Aorta (tissue), 5 donors: ENCODE data around the gene AKT1S1. TPM values are rescaled to one million over a fixed set of nuclear protein-coding genes. Genes with fewer than 3 reads are reported as not detected.

Experiments used
- ATAC-seq: fragments of 200-7000 bp; cut with Tn5 transposase; one replicate; pipeline ENCODE4 v1.9.1; 2022; ENCODE audit warnings: moderate library complexity; ENCODE audit not compliant: low FRiP score
- DNase-seq, 2 donors: peaks; one replicate each; pipeline ENCODE4 v3.0.0-alpha.2; 2020
- H3K27ac ChIP-seq, 2 donors: one replicate each; pipeline ENCODE4 v1.5.1; 2013; ENCODE audit warnings: low read length in 2 of 2, mild to moderate bottlenecking in 2 of 2, moderate library complexity in 2 of 2, control low read depth in 1 of 2, inconsistent platforms in 1 of 2, low read depth in 1 of 2
- H3K27me3 ChIP-seq, 2 donors: one replicate each; pipeline ENCODE4 v1.6.1; 2013; ENCODE audit warnings: control low read depth in 1 of 2, low read length in 1 of 2, mild to moderate bottlenecking in 1 of 2, moderate library complexity in 1 of 2; ENCODE audit not compliant: insufficient read depth in 2 of 2, control insufficient read depth in 1 of 2
- H3K36me3 ChIP-seq, 2 donors: one replicate each; pipeline ENCODE4 v1.6.1; 2013; ENCODE audit warnings: control low read depth in 1 of 2, low read length in 1 of 2, mild to moderate bottlenecking in 1 of 2; ENCODE audit not compliant: insufficient read depth in 2 of 2, control insufficient read depth in 1 of 2
- H3K4me1 ChIP-seq, 2 donors: one replicate each; pipeline ENCODE4 v1.6.1; 2013; ENCODE audit warnings: low read length in 2 of 2, control low read depth in 1 of 2, mild to moderate bottlenecking in 1 of 2, moderate library complexity in 1 of 2; ENCODE audit not compliant: insufficient read depth in 2 of 2, control insufficient read depth in 1 of 2
- H3K4me3 ChIP-seq, 2 donors: one replicate each; pipeline ENCODE4 v1.5.1; 2013; ENCODE audit warnings: low read length in 2 of 2, control low read depth in 1 of 2, mild to moderate bottlenecking in 1 of 2
- H3K9me3 ChIP-seq: one replicate; pipeline ENCODE4 v1.6.1; 2013; ENCODE audit warnings: mild to moderate bottlenecking, low read length; ENCODE audit not compliant: control insufficient read depth
- WGBS, 2 donors: extraction: QIAGEN DNeasy Blood & Tissue Kit; methylation state at CpG; one replicate each; pipeline ENCODE4 v1.1.7; 2013; 5-methylcytosine and 5-hydroxymethylcytosine counted together
- intact Hi-C, 2 donors: fragments of 100-400 bp; cut with DNase I; formaldehyde crosslinking; loops; one replicate each; pipeline versions ENCODE4 v1.14.2 to v1.15.0; 2022
- polyA plus RNA-seq, 2 donors: library from polyadenylated mRNA; stranded (reverse); fragments of 200-250 nt; gene quantifications; one replicate each; pipeline ENCODE4 v1.2.3, GENCODE V29; 2013
- total RNA-seq, 2 donors: library from RNA; stranded (reverse); fragmentation: NEBNext Ultra II Directional; extraction: Animal tissue kit (Norgen Biotek cat#: 25700); gene quantifications; one replicate each; pipeline ENCODE4 v1.2.1, GENCODE V29; 2021
- donor health status: healthy with polysubstance abuse.
- donor health status: Bipolar disorder and iron deficiency.
- donor health status: DM: no; HTN: no; CAD: no.
- donor health status: DM: no; HTN: no; CAD: no.
- donor health status: DM: yes; HTN: yes; CAD: no.

Gene AKT1S1
- total and polyA plus RNA-seq, 4 donors = 24.4 to 44.6 (median 27.7) TPM

DNA sequence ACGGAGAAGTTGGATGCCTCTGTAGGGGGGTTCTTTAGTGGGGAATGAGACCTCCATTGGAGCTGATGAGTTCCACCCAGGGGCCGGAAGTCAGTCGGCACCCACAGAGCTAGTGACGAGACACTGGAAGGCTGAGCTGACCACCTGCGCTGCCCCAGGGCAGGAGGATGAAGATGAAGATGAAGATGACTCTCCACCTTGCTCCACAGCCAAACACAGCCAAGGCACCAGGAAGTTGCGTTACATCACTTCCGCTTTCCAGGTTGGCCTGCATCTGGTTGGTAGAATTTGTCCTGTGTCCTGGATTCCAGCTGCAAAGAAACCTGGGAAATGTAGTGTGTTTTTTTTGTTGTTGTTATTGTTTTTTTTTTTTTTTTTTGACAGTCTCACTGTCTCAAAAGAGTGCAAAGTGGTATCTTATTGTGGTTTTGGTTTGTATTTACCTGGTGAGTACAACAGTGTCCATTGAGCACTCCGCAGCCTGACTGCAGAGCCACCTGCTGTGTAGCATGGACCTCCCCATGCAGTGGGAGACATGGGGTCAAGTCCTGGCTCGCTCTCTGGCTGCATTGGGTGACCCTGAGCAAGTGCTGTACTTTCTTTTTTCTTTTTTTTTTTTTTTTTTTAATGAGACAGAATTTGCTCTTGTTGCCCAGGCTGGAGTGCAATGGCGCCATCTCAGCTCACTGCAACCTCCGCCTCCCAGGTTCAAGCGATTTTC lies 2.2 kb upstream of the AKT1S1 start:
- no peak for DNase-seq
- no peak for ATAC-seq
- Histone ChIP-seq H3K27me3 (no peaks in the 10 kb centered on the region), H3K9me3 (no peaks in the 10 kb centered on the region), H3K36me3 (peaks cover 3 to 23% of the 10 kb centered on the region in 2 donors), H3K27ac (no peak overlapping the region), H3K4me1 (no peaks in the 10 kb centered on the region), H3K4me3 (no peak overlapping the region)
- intact Hi-C loops = no loop called here
- WGBS, 2 donors = 93 to 94% methylated on average over 12 of the region's 12 CpGs

- no peaks in the 10 kb centered on the region for H3K4me1 ChIP-seq
- H3K36me3 ChIP-seq = peaks cover 2 to 20% of the 10 kb centered on the region in 2 donors
- WGBS, 2 donors = 71 to 77% methylated on average over 9 of the region's 9 CpGs
- DNase-seq = no peak
- no peak overlapping the region for H3K4me3 ChIP-seq
- H3K9me3 ChIP-seq = no peaks in the 10 kb centered on the region
- H3K27me3 ChIP-seq = no peaks in the 10 kb centered on the region
- intact Hi-C loops = no loop called here
- no peak overlapping the region for H3K27ac ChIP-seq
- no peak for ATAC-seq
These were observed 1.6 kb upstream of the AKT1S1 start for GRCh38 chr19:49878744-49879070.

GRCh38 chr19:49877879-49878743 lies 956 bp upstream of the AKT1S1 start:
- intact Hi-C loops = no loop called here
- 4% methylated on average over 30 to 41 of the region's 41 CpGs for WGBS, 2 donors
- Histone ChIP-seq H3K27ac (peak overlapping the region in 1 of 2 donors; percentile 89), H3K9me3 (no peaks in the 10 kb centered on the region), H3K4me1 (no peaks in the 10 kb centered on the region), H3K27me3 (no peaks in the 10 kb centered on the region), H3K36me3 (peaks cover 2 to 17% of the 10 kb centered on the region in 2 donors), H3K4me3 (peak overlapping the region; percentile 27 to 43)
- DNase-seq = peak; percentile 99 to 100
- peak; percentile 88 for ATAC-seq

- peaks cover 0 to 7% of the 10 kb centered on the region in 2 donors for H3K36me3 ChIP-seq
- WGBS, 2 donors = 0% methylated on average over 46 of the region's 46 CpGs
- H3K4me3 ChIP-seq = peak overlapping the region; percentile 65 to 71
- intact Hi-C loops = no loop called here
- no peaks in the 10 kb centered on the region for H3K9me3 ChIP-seq
- H3K27ac ChIP-seq = peak overlapping the region; percentile 33 to 89
- ATAC-seq = peak; percentile 91
- no peaks in the 10 kb centered on the region for H3K4me1 ChIP-seq
- H3K27me3 ChIP-seq = no peaks in the 10 kb centered on the region
- peak; percentile 99 for DNase-seq
These were observed 634 bp downstream of the AKT1S1 start for GRCh38 chr19:49876422-49877019.

DNA sequence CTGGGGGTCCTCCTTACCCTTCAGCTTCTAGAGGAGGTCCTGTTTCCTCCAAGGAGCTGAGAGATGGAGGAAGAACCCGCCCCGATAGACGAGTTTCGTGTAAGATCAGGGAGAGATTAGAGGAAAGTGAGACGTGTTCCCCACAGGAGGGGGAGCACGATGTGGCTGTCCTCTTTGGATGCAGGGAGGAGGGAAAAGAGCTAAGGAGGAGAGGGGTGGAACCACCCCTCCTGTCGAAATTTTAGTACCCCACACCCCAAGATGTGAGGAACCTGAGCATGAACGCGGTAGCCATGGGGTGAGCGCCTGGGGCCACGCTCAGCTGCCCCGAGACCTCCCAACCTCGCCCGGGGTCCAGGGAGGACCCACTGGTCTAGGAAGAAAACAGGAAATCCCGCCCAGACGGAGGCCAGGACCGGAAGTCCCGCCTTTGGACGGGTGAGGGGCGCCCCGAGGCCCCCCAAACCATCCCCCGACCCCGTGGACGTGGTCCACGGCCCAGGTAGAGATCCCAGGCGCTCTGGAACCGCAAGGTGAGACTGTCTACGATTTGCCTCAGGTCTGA lies 1.2 kb downstream of the AKT1S1 start:
- Histone ChIP-seq H3K4me3 (peak overlapping the region; percentile 65 to 71), H3K27ac (peak overlapping the region; percentile 33 to 89), H3K36me3 (peaks cover 0 to 4% of the 10 kb centered on the region in 2 donors), H3K4me1 (no peaks in the 10 kb centered on the region), H3K9me3 (no peaks in the 10 kb centered on the region), H3K27me3 (no peaks in the 10 kb centered on the region)
- peak; percentile 19 for ATAC-seq
- peak; percentile 83 to 91 for DNase-seq
- WGBS, 2 donors = 0 to 1% methylated on average over 28 of the region's 28 CpGs
- intact Hi-C loops = no loop called here

- no peak for ATAC-seq
- Histone ChIP-seq H3K27me3 (no peaks in the 10 kb centered on the region), H3K9me3 (no peaks in the 10 kb centered on the region), H3K27ac (no peak overlapping the region), H3K4me1 (no peaks in the 10 kb centered on the region), H3K4me3 (no peak overlapping the region), H3K36me3 (peaks cover 0 to under 1% of the 10 kb centered on the region in 2 donors)
- no peak for DNase-seq
- WGBS, 2 donors = 87 to 90% methylated on average over 4 of the region's 4 CpGs
- intact Hi-C loops = no loop called here
These were observed 2.0 kb downstream of the AKT1S1 start for GRCh38 chr19:49875177-49875576.

DNA sequence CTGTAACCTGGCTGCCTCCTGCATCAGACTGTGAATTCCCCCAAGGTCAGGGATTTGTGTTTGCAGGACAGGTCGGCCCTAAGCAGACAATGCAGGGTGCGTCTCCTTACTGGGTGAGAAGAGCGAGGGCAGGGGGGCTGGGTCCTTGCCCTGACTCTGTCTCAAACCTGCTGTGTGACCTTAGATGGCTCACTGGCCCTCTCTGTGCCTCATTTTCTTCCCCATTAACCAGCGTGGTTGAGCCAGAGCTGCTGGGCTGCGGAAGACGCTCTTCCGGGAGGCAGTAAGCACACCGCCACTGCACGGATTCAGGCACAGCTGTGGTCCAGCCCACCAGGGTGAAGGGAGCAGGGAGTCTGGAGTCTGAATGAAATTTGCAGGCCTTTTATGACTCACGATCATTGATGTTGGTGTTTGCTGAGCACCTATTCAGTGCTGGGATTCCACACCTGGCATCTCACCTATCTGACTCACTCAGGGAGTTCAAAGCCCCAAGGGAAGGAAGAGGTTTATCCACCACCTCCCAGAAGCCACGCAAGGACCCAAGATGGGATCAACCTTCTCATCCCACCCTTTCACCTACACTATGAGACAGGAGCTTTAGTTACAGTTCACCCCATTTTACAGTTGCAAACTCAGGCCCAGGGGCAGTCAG lies 2.5 kb downstream of the AKT1S1 start:
- no peak overlapping the region for H3K4me3 ChIP-seq
- WGBS, 2 donors = 89 to 91% methylated on average over 11 of the region's 11 CpGs
- H3K36me3 ChIP-seq = no peaks in the 10 kb centered on the region
- DNase-seq (no peak), ATAC-seq (no peak)
- no peak overlapping the region for H3K27ac ChIP-seq
- H3K4me1 ChIP-seq = no peaks in the 10 kb centered on the region
- H3K9me3 ChIP-seq = no peaks in the 10 kb centered on the region
- no peaks in the 10 kb centered on the region for H3K27me3 ChIP-seq
- intact Hi-C loops = no loop called here

DNA sequence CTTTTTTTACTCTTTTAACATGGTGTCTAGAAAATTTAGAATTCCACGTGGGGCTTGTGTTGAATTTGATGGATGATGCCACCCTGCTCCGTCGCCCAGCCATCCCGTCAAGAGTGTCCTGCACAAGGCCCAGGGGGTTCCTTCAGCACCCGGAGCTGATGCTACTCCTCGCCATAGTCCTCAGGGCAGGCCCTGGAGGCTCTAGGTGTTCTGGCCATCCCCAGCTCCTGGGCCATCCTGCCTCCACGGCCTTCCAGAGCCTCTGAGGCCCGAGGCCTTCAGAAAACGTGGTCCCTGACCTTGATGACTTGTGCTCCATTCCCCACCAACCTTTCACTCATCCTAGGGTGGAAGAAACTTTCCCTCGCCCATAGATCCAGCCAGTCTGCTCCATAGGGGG lies 3.3 kb downstream of the AKT1S1 start:
- Histone ChIP-seq H3K27me3 (no peaks in the 10 kb centered on the region), H3K9me3 (no peaks in the 10 kb centered on the region), H3K27ac (no peak overlapping the region), H3K36me3 (no peaks in the 10 kb centered on the region), H3K4me1 (no peaks in the 10 kb centered on the region), H3K4me3 (no peak overlapping the region)
- 84 to 85% methylated on average over 10 of the region's 10 CpGs for WGBS, 2 donors
- ATAC-seq = no peak
- no peak for DNase-seq
- intact Hi-C loops = no loop called here
